Astrocyte (in vitro differentiated cells and primary cell): ENCODE measurements around the gene UBASH3A. TPM values are rescaled to one million over a fixed set of nuclear protein-coding genes. Genes with fewer than 3 reads are reported as not detected.

Experiments
- DNase-seq: peaks from one replicate; pipeline ENCODE4 v3.0.0-alpha.2; 2010; ENCODE audit warnings: low read depth
- FAIRE-seq: peaks from 2 replicates; lab custom pipeline; 2011; peaks lifted over from hg19 to GRCh38; lab: Jason Lieb, UNC
- H2AFZ ChIP-seq: 2 replicates; pipeline ENCODE4 v1.6.0; 2012; ENCODE audit warnings: low read depth, low read length, inconsistent platforms
- H3K27ac ChIP-seq: 2 replicates; pipeline ENCODE4 v1.5.1; 2011; ENCODE audit warnings: low read depth, low read length, inconsistent platforms
- H3K27me3 ChIP-seq: 2 replicates; pipeline ENCODE4 v1.6.0; 2011; ENCODE audit warnings: low read length, inconsistent platforms; ENCODE audit not compliant: insufficient read depth
- H3K36me3 ChIP-seq: 2 replicates; pipeline ENCODE4 v1.5.1; 2011; ENCODE audit warnings: low read length, inconsistent platforms; ENCODE audit not compliant: insufficient read depth
- H3K4me1 ChIP-seq: 2 replicates; pipeline ENCODE4 v1.5.1; 2011; ENCODE audit warnings: low read length, inconsistent platforms; ENCODE audit not compliant: insufficient read depth
- H3K4me2 ChIP-seq: 2 replicates; pipeline ENCODE4 v1.6.0; 2012; ENCODE audit warnings: low read length, inconsistent platforms
- H3K4me3 ChIP-seq: 2 replicates; pipeline ENCODE4 v1.5.1; 2011; ENCODE audit warnings: low read depth, mild to moderate bottlenecking, low read length, inconsistent platforms; ENCODE audit not compliant: insufficient read depth
- H3K79me2 ChIP-seq: 2 replicates; pipeline ENCODE4 v1.6.0; 2012; ENCODE audit warnings: mild to moderate bottlenecking, low read length, inconsistent platforms; ENCODE audit not compliant: insufficient read depth
- H3K9ac ChIP-seq: 2 replicates; pipeline ENCODE4 v1.6.0; 2012; ENCODE audit warnings: mild to moderate bottlenecking, low read length, inconsistent platforms
- H3K9me3 ChIP-seq: 2 replicates; pipeline ENCODE4 v1.5.1; 2012; ENCODE audit warnings: low read depth, mild to moderate bottlenecking, low read length, inconsistent platforms; ENCODE audit not compliant: insufficient read depth
- H4K20me1 ChIP-seq: 2 replicates; pipeline ENCODE4 v1.6.0; 2012; ENCODE audit warnings: low read length, inconsistent platforms; ENCODE audit not compliant: insufficient read depth
- H3K27ac Mint-ChIP-seq: one replicate; pipeline ENCODE4 v1.8.0; 2021; ENCODE audit warnings: mild to moderate bottlenecking, mixed read lengths; ENCODE audit not compliant: unreplicated experiment
- H3K27me3 Mint-ChIP-seq: one replicate; pipeline ENCODE4 v1.8.0; 2021; ENCODE audit warnings: low read depth, mixed read lengths; ENCODE audit not compliant: unreplicated experiment
- H3K36me3 Mint-ChIP-seq: one replicate; pipeline ENCODE4 v1.8.0; 2021; ENCODE audit warnings: low read depth, mixed read lengths; ENCODE audit not compliant: unreplicated experiment
- H3K4me1 Mint-ChIP-seq: one replicate; pipeline ENCODE4 v1.8.0; 2021; ENCODE audit warnings: low read depth, mixed read lengths; ENCODE audit not compliant: unreplicated experiment
- H3K4me3 Mint-ChIP-seq: one replicate; pipeline ENCODE4 v1.8.0; 2021; ENCODE audit warnings: mild to moderate bottlenecking, moderate library complexity, mixed read lengths; ENCODE audit not compliant: unreplicated experiment
- H3K9me3 Mint-ChIP-seq: one replicate; pipeline ENCODE4 v1.8.0; 2021; ENCODE audit warnings: mild to moderate bottlenecking, mixed read lengths; ENCODE audit not compliant: unreplicated experiment
- CTCF ChIP-seq: IDR thresholded peaks from 2 replicates; pipeline ENCODE4 v1.5.1; 2011; ENCODE audit warnings: low read depth, mild to moderate bottlenecking, inconsistent platforms, low read length, moderate library complexity; ENCODE audit not compliant: insufficient read depth
- EZH2 ChIP-seq: IDR thresholded peaks from 2 replicates; pipeline ENCODE4 v1.6.1; 2012; ENCODE audit warnings: mild to moderate bottlenecking, low read length, inconsistent platforms; ENCODE audit not compliant: insufficient read depth
- total RNA-seq: library from RNA; stranded (reverse); gene quantifications from 2 replicates; pipeline ENCODE4 v1.2.1, GENCODE V29; 2021

UBASH3A gene
- total RNA-seq, 1 donor from 2014 or later = not detected

GRCh38 chr21:42382915-42383314 is 20.8 kb upstream of the UBASH3A start:
- peaks cover 17% of the 10 kb centered on the region for H3K27me3 Mint-ChIP-seq
- Histone ChIP-seq H3K4me1 (no peaks in the 10 kb centered on the region), H3K9ac (no peak overlapping the region), H3K9me3 (no peaks in the 10 kb centered on the region), H3K27me3 (no peaks in the 10 kb centered on the region), H2AFZ (no peak overlapping the region), H3K4me2 (no peak overlapping the region), H3K36me3 (no peaks in the 10 kb centered on the region), H3K4me3 (no peak overlapping the region), H3K79me2 (no peaks in the 10 kb centered on the region), H3K27ac (no peak overlapping the region), H4K20me1 (no peaks in the 10 kb centered on the region)
- TF ChIP-seq CTCF (no peak), EZH2 (no peak)
- H3K27ac Mint-ChIP-seq = no peak overlapping the region
- H3K4me3 Mint-ChIP-seq = no peak overlapping the region
- H3K9me3 Mint-ChIP-seq = peaks cover 7% of the 10 kb centered on the region
- DNase-seq (no peak), FAIRE-seq (no peak)
- H3K36me3 Mint-ChIP-seq = no peaks in the 10 kb centered on the region
- H3K4me1 Mint-ChIP-seq = peaks cover 11% of the 10 kb centered on the region

DNA sequence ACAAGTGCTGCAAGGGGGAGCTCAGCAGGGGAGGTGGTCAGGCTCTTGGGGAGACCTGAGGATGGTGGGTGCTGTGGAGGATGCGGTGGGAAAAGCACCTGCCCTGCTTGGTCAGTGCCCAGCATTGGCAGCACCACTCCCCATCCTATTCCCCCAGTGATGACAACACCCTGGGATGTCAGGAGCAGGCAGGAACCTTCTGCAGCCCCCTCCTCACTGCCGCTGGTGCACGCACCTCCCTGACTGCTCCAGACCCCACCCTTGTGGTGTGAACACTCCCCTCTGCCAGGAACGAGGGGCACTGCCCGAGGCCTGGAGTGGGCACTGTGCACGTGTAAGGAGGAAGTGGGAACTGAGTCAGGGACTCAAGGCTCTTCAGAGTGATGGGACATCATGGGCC is 20.4 kb upstream of the UBASH3A start:
- Histone ChIP-seq H3K4me3 (no peak overlapping the region), H2AFZ (no peak overlapping the region), H3K27ac (no peak overlapping the region), H3K4me2 (no peak overlapping the region), H3K36me3 (no peaks in the 10 kb centered on the region), H3K9ac (no peak overlapping the region), H3K27me3 (no peaks in the 10 kb centered on the region), H3K79me2 (no peaks in the 10 kb centered on the region), H3K9me3 (no peaks in the 10 kb centered on the region), H3K4me1 (no peaks in the 10 kb centered on the region), H4K20me1 (no peaks in the 10 kb centered on the region)
- DNase-seq (no peak), FAIRE-seq (no peak)
- H3K9me3 Mint-ChIP-seq = peaks cover 7% of the 10 kb centered on the region
- H3K36me3 Mint-ChIP-seq = no peaks in the 10 kb centered on the region
- H3K4me3 Mint-ChIP-seq = no peak overlapping the region
- peaks cover 13% of the 10 kb centered on the region for H3K4me1 Mint-ChIP-seq
- no peak overlapping the region for H3K27ac Mint-ChIP-seq
- TF ChIP-seq CTCF (no peak), EZH2 (no peak)
- peaks cover 16% of the 10 kb centered on the region for H3K27me3 Mint-ChIP-seq

DNA sequence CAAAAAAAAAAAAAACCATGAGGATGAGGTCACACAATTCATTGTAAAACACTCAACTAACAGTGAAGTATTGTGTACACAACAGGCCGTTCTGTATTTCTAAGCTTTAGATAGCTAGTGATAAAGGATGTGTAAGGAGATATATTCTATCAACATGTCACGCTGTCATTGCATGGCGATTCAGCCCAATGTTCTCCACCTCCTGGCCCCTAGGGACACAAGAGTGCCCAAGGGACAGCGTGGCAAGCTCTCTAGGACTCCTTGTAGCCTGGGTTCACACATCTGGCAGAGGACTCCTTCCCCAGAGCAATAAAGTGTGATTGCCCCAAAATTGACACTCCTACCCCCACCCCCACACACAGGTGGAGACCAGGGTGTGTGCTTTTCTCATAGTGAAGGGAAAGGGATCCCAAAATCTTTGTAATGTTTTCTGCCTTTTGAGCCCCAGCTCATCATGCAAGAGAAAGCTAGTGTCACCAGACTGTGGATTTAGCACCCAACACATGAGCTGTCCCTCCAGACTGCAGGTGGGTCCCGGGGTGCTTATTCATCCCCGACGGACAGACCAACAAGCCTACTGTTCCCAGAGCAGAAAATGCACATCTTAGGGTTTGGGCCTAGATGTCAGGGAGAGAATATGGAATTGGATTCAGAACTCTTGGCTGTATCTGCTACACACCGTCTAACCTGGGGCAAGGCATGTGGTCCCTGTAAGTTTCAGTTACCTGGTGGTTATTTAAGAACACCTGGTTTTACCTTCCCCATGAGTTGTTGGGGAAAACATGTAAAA is 19.4 kb upstream of the UBASH3A start:
- H3K4me1 Mint-ChIP-seq = peaks cover 13% of the 10 kb centered on the region

More for the DNA sequence above, 19.4 kb upstream of the UBASH3A start:
- H3K27me3 ChIP-seq = peaks cover 4% of the 10 kb centered on the region
- no peak overlapping the region for H3K4me2 ChIP-seq
- H3K9ac ChIP-seq = no peak overlapping the region
- H3K4me1 ChIP-seq = no peaks in the 10 kb centered on the region
- no peak for TF ChIP-seq EZH2
- no peak for TF ChIP-seq CTCF
- peaks cover 13% of the 10 kb centered on the region for H3K27me3 Mint-ChIP-seq
- H3K27ac Mint-ChIP-seq = no peak overlapping the region
- no peak overlapping the region for H3K4me3 Mint-ChIP-seq
- no peaks in the 10 kb centered on the region for H3K9me3 ChIP-seq
- peaks cover 7% of the 10 kb centered on the region for H3K9me3 Mint-ChIP-seq
- DNase-seq (no peak), FAIRE-seq (no peak)
- no peaks in the 10 kb centered on the region for H4K20me1 ChIP-seq
- H2AFZ ChIP-seq = no peak overlapping the region
- no peak overlapping the region for H3K27ac ChIP-seq
- no peaks in the 10 kb centered on the region for H3K36me3 Mint-ChIP-seq
- no peaks in the 10 kb centered on the region for H3K79me2 ChIP-seq
- H3K4me3 ChIP-seq = no peak overlapping the region
- no peaks in the 10 kb centered on the region for H3K36me3 ChIP-seq
